Ecto neural progenitor cell (in vitro differentiated cells): Measurements from ENCODE around the gene SOCS4.
A peak's percentile ranks its signal among the peaks of the same experiment; 100 is the strongest.
"Not testable (repeated sequence)": the region's sequence is repeated elsewhere in the genome, so short reads cannot be mapped to it uniquely, and the experiment has no call there.

ENCODE experiments used
- DNase-seq: peaks from one replicate; pipeline ENCODE4 v3.0.0-alpha.2; 2018; ENCODE audit warnings: low spot score

The SOCS4 gene, protein sequence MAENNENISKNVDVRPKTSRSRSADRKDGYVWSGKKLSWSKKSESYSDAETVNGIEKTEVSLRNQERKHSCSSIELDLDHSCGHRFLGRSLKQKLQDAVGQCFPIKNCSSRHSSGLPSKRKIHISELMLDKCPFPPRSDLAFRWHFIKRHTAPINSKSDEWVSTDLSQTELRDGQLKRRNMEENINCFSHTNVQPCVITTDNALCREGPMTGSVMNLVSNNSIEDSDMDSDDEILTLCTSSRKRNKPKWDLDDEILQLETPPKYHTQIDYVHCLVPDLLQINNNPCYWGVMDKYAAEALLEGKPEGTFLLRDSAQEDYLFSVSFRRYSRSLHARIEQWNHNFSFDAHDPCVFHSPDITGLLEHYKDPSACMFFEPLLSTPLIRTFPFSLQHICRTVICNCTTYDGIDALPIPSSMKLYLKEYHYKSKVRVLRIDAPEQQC

DNA sequence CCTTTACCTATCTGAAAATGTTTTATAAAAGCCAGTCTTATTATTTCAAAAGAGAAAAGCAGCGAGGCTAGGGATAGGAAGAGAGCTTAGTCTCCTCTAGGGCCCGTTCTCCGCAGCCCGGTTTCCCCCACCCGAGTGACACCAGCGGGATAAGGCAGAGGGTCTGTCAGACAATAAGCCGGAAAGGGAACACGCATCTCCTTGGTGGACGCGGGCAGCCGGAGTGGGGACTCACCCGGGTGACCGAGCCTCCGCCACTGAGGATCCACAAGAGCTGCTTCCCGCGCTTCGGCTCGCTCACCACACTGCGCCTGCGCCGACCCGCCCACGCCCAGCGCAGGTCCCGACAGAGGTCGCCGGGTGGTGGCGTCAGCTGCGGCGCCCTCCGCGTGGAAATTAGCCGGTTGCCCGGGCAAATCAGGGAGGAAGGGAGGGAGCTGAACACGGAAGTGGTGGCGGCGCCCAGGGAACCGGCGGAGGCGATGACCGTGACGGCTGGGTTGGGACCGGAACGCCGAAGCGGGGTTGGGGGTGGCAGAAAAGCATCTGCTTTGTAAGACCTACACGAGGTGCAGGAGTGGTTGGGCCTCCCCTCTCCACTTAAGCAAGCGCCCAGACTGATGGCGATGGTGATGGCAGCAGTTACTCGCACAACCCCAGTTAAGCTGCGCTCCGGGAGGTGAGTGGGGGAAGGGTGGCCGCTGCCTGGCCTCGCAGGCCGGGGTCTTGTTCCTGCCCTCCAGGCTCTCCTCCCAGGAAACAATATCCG, at the start of gene SOCS4, which contains the start of gene WDHD1:
Gene SOCS4 (plus strand): TSS at position 444 of the 769 bp plus-strand sequence. CDS start 15,806 bp downstream, outside the sequence.
Gene WDHD1 (minus strand): TSS at position 307 of the 769 bp plus-strand sequence. CDS start 312 bp downstream, outside the sequence.
- DNase-seq = peak; percentile 97

DNA sequence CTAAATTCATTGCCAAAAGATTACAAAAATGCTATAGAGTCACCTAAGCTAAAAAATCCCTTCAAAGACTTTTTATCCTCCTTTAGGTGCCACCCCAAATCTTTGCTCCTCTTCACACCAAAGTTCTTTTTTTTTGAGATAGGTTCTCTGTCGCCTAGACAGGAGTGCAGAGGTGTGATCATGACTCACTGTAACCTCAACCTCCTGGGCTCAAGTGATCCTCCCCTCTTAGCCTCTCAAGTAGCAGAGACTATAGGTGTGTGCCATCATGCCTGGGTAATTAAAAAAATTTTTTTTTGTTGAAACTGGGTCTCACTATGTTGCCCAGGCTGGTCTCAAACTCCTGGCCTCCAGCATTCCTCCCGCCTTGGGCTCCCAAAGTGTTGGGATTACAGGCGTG, 48.0 kb upstream of the SOCS4 start:
- DNase-seq = no peak

DNA sequence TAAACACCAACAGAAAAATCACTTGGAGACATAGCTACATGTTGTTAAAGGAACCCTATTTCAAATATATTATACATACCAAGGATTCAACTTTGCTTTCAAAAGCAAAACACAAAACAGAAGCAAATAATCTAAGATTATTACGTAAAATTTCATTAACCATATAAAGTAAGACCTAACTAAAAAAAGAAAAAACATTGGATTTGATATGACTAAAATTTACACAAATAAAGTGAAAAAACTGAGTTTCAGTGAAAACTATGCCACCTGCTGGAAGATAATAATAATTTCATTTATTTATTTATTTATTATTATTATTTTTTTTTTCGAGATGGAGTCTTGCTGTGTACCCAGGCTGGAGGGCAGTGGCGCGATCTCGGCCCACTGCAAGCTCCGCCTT, 45.3 kb upstream of the SOCS4 start:
- no peak for DNase-seq

DNA sequence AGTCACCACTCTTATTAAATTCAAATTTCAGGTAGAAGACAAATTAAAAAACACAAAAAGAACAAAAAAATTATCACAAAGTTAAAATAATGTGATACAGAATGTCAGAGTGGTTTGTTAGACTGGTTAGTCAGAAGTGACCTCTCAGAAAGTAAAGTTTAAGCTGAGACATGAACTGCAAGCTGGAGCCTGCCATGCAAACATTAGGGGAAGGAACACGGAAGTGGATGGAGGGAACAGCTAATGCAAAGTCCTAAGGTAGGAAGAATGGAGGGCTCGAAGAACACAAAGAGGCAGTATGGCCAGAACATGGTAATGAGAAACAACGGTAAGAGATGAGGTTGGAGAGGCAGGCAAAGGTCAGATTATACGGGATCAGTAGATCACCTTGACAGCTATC, 41.9 kb upstream of the SOCS4 start:
- no peak for DNase-seq

DNA sequence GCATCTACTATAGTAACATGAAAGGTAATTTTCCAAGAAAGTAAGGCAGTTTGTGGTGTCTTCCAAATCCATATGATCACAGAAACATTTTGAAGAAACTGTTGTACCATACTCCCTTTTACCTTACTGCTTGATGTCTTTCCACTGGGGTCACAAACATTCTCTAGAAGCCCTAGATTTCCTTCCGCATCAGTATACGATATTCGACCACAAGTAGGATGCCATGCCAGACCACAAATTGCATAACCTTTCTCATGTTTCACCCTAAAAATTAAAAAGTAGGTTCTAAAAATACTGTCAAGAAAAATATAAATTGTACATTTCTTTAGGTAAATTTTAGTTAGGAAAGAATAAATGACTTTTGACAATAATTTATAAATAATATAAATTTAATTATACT, 26.7 kb upstream of the SOCS4 start:
- DNase-seq = no peak

DNA sequence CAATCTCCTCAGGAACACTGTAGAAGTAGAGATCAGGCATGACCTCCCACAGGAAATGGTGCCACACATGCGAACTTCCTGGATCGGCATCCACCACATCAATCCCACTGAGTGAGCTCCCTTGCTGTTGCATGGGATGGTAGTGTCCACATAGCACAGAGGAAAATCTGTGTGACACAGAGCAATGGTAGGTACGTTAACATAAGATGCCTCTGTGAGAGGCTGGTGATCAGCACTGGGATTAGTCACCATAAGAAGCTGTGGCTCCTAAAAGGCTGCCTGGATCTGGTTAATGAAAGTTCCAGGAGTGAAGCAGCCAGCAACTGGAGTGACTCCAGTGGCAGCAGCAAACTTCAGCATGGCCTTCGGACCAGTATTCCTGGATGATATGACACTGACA, 22.0 kb upstream of the SOCS4 start:
- DNase-seq = no peak

DNA sequence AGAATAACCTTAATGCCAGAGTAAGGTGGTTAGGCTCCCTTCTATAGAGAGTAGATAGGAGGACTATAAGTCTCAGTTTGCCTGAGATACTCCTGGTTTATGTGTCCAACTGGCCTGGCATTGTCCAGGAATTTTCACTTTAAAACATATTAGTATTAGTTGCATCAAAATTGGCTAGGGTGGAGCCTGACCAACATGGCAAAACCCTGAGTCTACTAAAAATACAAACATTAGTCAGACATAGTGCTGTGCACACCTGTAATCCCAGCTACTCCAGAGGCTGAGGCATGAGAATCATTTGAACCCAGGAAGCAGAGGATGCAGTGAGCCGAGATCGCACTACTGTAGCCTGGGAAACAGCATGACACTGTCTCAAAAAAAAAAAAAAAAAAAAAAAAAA, 12.0 kb upstream of the SOCS4 start:
- DNase-seq = no peak

DNA sequence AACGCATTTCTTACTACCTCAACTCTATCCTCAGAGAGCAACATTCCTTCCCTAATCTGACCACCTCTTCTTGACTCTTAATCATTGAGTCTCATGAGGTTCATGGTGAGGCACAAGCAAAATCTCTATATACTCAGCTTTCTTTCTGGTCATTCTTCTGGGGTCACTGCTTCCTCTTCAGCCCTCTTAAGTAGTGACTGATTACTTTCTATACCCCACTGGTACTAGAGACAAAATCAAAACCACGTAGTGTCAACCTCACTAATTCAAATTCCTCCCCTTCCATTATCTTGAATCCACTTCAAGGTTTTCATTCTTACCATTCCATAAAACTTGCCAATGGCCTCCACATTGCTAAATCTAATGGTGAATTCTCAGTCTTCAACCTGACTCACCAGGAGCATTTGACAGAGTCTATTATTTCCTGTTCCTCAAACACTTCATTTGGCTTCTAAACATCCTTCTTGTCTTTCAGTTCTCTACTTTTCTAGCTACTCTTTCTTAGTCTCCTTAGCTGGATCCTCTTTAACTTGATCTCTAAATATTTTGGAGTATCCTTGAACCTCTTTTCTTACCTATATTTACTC, 7.0 kb upstream of the SOCS4 start:
- no peak for DNase-seq

DNA sequence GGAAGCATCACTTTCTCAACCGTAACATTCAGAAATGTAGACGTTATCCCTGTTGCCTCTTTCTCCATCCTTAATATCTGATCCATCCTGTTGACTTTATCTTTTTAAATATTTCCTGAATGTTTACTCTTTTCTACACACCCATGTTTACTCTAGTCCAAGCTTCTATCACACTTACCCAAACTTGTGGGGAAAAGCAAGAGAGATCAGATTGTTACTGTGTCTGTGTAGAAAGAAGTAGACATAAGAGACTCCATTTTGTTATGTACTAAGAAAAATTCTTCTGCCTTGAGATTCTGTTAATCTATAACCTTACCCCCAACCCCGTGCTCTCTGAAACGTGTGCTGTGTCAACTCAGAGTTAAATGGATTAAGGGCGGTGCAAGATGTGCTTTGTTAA, 2.7 kb upstream of the SOCS4 start:
- DNase-seq = not testable (repeated sequence)

DNA sequence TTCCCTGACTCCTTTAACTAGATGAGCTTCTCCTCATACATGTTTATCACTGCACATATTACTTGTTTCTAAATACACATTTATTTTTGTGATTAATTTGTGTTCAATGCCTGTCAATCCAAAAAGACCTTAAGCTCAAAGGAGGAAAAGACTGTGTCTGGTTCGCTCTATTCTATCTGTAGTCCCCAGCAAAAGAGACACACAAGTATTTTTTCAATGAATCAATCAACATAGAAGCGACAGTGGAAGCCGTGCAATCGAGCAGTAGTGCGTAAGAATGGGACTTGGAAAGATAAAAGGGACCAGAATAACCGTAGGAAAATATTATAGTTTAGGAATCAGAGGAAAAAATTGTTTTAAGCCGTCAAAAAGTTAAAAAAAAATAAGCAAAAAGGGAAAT, 1.1 kb upstream of the SOCS4 start:
- DNase-seq = no peak

DNA sequence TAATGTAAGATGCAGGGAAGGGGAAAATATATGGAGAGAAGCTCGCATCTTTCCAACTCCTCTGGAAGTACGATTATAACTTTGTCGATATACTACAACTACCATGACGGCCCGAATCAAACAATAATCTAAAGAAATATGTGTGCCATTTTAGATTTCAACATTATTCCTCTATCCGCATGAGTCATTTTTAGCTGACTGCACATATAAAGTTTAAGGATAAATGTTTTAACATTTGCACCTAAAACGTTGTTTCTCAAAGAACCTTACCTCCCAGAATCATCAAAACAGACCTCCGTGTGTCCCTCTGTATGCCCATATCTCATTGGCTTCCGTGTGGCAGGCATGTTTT, 619 bp upstream of the SOCS4 start:
- no peak for DNase-seq

DNA sequence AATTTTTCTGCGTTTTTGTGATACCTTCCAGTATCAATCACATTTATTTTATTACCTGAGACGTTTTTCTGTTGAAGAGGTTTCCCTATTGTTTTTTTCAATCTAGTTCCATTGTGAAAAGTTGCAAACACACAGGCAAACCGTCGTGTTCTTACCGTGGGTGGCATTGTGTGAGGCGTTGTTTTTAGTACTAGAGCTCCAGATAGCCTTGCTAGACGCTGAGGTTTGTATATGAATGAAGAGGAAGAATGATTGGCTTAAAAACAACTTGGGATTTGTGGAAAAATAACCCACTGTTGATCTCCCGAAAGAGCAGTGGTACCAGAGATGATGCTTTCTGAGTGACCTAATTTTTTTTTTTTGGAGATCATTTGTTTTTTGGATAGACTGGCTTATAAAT, 1.0 kb downstream of the SOCS4 start:
- no peak for DNase-seq

DNA sequence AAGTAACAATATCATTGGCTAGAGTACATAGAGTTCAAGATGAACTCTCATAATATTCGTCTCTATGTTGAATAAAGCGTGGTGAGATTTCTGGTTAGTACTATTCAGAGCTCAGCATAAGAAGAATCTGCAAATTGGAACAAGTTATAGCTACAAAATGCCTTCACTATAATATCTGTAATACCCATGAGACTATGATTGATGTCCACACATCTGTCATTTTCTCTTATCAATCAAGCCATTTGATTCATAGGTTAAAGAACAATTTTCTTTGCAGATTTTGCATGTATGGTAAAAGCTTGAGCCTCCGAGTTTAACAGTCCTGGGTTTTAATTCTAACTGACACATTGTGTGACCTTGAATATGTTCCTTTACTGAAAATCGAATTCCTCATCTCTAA, 1.4 kb downstream of the SOCS4 start:
- DNase-seq = no peak

DNA sequence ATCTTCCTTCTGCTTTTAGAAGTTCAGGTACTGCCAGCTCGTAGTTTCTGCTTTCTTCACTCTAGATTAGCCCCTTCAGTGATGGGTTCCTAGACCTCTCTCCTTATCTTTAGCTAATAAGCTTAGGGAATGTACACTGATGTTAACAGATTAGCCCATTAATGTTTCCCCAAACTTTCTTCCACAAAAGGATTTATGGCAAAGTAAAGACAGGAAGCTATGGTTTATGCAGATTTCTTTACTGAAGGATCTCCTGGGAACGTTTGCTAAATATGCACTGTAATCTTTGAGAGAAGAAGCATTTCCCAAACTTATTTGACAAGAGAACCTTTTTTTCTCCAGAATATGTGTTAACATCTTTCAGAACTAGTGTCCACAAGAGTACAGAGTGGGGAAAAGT, 4.2 kb downstream of the SOCS4 start:
- no peak for DNase-seq

DNA sequence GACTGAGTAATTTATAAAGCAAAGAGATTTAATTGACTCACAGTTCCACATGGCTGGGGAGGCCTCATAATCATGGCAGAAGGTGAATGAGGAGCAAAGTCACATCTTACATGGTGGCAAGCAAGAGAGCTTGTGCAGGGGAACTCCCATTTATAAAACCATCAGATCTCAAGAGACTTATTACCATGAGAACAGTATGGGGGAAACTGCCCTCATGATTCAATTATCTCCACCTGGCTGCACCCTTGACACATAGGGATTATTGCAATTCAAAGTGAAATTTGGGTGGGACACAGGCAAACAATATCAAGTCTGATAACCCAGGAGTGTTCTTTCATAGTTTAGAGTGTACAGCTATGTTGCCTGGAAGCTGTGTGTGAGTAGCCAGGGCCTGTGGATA, 11.0 kb downstream of the SOCS4 start:
- not testable (repeated sequence) for DNase-seq

DNA sequence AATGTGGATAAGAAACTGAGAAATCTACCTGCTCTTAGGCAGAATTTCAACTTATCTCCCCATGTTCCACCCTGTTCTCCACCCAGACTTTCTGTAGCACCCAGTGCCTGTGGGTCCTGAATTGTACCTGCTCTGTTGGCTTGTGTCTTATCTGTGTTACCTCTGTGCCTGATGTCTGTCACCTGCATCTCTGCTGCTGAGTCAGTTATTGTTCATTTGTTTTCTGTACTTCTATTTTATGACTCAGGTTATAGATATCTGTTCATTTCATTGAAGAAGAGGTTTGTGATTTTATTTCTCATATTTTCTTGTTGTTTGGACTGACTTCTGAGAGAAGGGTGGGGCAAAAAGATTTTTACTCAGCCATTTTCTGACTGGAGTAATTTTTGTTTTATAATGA, 11.7 kb downstream of the SOCS4 start:
- DNase-seq = no peak

DNA sequence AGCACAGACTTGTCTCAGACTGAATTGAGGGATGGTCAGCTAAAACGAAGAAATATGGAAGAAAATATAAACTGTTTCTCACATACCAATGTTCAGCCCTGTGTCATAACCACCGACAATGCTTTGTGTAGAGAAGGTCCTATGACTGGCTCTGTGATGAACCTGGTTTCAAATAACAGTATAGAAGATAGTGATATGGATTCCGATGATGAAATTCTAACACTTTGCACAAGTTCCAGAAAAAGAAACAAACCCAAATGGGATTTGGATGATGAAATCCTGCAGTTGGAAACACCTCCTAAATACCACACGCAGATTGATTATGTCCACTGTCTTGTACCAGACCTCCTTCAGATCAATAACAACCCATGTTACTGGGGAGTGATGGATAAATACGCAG, 16.5 kb downstream of the SOCS4 start:
- DNase-seq = no peak

DNA sequence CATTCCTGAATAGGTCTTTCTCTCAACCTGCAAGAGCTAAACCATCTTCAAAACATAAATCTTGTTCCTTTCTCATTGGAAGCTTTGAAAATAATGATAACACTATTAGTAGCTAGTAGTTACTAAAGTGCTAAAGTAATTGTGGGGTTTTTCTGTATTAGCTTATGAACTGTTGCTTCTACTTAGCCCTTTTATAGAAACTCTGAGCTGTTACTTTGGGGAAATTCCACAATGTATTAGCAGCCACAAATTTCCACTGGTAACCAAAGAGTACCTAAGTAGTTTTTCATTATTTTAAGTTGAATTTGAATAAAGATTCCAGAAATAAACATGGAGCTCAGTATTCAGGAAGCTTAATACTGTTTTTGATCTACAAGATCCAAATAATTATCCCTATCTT, 18.1 kb downstream of the SOCS4 start:
- no peak for DNase-seq

DNA sequence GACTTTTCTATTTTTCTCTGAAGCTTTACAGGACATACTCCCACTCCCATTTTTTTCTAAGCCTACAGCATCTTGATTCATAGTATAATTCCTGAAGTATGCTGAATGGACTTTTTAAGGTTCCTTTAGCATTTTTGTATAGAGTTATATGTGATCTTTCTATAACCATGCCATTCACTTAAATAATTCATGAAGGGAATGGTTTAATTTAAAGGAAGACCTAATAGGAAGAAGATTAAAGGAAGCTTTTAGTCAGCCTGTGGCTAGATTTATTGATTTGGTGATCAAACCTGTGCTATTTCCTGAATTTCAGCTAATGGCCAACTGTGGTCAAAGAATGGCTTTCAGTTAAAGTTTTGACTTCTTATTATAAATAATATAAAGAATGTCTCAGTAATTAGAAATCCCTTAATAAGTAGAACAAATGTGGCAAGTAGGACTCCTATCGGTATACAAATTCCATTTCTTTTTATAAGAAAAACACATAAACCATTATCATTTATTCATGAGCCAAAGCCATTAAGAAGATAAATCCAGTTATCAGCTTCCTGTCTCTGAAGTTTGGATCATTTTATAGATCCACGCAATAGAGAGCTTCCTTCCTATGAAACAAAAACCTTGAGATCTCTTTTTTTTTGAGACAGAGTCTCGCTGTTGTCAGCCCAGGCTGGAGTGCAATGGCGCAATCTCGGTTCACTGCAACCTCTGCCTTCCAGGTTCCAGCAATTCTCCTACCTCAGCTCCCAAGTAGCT, 20.4 kb downstream of the SOCS4 start:
- no peak for DNase-seq

DNA sequence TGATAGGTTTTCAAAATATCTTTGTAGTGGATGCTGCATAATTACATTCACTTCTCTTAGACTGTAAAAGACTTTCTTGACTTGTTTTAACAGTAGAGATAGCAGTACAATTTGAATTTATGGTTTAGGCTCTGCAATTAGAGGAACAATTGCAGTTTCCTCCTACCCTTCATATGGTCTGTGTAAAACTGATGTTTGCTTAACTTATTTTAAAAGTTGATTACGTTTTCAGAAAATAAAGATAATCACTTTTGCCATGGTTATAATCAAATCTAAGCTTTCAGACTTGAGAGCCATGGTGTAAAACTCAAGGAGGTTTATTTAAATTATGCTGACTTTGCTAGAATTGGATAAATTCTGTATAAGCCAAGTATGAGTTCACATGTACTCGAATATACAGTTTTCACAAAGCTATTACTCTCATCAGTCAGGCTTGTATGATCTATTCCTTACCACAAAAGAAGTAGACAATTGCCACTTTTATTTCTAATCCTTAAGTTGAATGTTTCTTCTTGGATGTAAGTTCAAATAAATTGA, 21.9 kb downstream of the SOCS4 start:
- DNase-seq = no peak

DNA sequence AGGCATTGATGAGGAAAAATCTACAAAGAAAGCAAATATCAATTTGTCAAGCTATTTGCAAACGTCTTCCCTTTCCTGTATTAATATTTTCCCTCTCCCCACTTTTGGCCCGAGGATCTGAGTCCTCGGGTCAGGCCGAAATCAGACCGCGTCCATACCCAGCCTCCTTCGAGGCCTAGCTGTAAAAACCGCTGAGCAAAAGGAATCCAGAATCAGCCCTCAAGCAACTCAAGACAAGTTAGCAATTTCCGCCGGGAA, 24.1 kb downstream of the SOCS4 start:
- no peak for DNase-seq
